ENCODE results near the gene SPC24.

DNA sequence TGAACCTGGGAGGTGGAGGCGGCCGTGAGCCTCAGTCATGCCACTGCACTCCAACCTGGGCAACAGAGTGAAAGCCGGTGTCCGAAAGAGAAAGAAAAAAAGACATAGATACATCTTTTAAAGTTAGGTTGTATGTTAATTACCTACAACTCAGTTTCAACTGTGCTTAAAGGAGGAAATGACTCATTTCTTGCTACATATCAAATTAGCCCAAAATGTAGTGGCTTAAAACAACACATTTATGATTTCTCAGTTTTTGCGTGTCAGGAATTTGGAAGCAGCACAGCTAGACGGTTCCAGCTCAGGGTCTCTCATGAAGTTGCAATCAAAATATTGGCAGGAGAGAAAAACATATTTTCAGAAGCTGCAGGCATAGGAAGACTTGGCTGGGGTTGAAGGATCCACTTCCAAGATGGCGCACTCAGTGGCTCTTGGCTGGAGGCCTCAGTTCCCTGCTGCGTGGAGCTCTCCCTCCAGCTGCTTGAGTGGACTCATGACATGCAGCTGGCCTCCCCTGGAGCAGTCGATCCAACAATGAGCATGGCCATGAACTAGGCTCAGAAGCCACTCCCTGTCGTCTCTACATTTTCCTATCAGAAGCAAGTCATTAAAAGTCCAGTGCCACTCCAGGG is 59.3 kb downstream of the SPC24 start:
- TF ChIP-seq ARNT (IDR thresholded peaks at IDR 0.05) (no peak), LEF1 (IDR thresholded peaks at IDR 0.05; ENCODE audit: borderline replicate concordance) (no peak), HDGF (IDR thresholded peaks at IDR 0.05; ENCODE audit: borderline replicate concordance) (no peak), FOXA1 (IDR thresholded peaks at IDR 0.05) (no peak), NFRKB (IDR thresholded peaks at IDR 0.05) (no peak), FOXK2 (IDR thresholded peaks at IDR 0.05) (no peak), BHLHE40 (IDR thresholded peaks at IDR 0.05; ENCODE audit: borderline replicate concordance) (no peak), TARDBP (IDR thresholded peaks at IDR 0.05) (no peak), SUZ12 (IDR thresholded peaks at IDR 0.05) (no peak), L3MBTL2 (conservative IDR thresholded peaks at IDR 0.05) (no peak)
- TF ChIP-seq, protein P1, sequence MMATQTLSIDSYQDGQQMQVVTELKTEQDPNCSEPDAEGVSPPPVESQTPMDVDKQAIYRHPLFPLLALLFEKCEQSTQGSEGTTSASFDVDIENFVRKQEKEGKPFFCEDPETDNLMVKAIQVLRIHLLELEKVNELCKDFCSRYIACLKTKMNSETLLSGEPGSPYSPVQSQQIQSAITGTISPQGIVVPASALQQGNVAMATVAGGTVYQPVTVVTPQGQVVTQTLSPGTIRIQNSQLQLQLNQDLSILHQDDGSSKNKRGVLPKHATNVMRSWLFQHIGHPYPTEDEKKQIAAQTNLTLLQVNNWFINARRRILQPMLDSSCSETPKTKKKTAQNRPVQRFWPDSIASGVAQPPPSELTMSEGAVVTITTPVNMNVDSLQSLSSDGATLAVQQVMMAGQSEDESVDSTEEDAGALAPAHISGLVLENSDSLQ (IDR thresholded peaks at IDR 0.05) = no peak
